NCI-H2196 treated with DMSO at 0.1 percent for 48 hours (cell line): ENCODE results near the gene SLC66A3.

Experiments
- DNase-seq: peaks from one replicate; lab custom pipeline; 2025; ENCODE audit not compliant: unreplicated experiment; lab: John Stamatoyannopoulos, UW

SLC66A3 gene

GRCh38 chr2:11213090-11213638 is 57.9 kb downstream of the SLC66A3 start:
- DNase-seq, result no peak

GRCh38 chr2:11213975-11214374 is 58.7 kb downstream of the SLC66A3 start:
- no peak for DNase-seq

- DNase-seq, result no peak
Observed at GRCh38 chr2:11214770-11215169, 59.5 kb downstream of the SLC66A3 start.

GRCh38 chr2:11215407-11215806 is 60.1 kb downstream of the SLC66A3 start:
- no peak for DNase-seq

- DNase-seq, result no peak
Observed at GRCh38 chr2:11220445-11220844, 65.2 kb downstream of the SLC66A3 start.

GRCh38 chr2:11222845-11223244 is 67.6 kb downstream of the SLC66A3 start:
- DNase-seq, result no peak

- DNase-seq, result no peak
Observed at GRCh38 chr2:11224887-11225286, 69.6 kb downstream of the SLC66A3 start.

- DNase-seq, result no peak
Observed at GRCh38 chr2:11227595-11227994, 72.3 kb downstream of the SLC66A3 start.
